Smooth muscle cell of the brain vasculature (primary cell): ENCODE results near the gene PSMD3.

Experiments
- DNase-seq: peaks from one replicate; pipeline ENCODE4 v3.0.0-alpha.2; 2012; ENCODE audit warnings: low read depth, low spot score

Gene PSMD3

GRCh38 chr17:40022497-40022896, 41.9 kb downstream of the PSMD3 start:
- DNase-seq: no peak

- no peak for DNase-seq
Observed at GRCh38 chr17:40022961-40023541, 42.4 kb downstream of the PSMD3 start.

- DNase-seq: no peak
Observed at GRCh38 chr17:40023590-40024292, 43.1 kb downstream of the PSMD3 start.

DNA sequence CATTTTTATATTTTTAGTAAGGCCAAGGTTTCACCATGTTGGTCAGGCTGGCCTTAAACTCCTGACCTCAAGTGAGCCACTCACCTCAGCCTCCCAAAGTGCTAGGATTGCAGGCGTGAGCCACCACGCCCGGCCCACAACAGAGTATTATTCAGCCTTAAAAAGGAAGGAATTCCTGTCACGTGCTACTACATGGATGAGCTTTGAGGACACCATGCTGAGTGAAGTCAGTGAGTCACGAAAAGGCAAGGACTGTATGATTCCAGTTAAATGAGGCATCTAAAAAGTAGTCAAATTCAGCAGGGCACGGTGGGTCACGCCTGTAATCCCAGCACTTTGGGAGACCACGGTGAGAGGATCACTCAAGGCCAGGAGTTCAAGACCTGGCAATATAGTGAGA, 44.3 kb downstream of the PSMD3 start:
- DNase-seq: no peak

DNA sequence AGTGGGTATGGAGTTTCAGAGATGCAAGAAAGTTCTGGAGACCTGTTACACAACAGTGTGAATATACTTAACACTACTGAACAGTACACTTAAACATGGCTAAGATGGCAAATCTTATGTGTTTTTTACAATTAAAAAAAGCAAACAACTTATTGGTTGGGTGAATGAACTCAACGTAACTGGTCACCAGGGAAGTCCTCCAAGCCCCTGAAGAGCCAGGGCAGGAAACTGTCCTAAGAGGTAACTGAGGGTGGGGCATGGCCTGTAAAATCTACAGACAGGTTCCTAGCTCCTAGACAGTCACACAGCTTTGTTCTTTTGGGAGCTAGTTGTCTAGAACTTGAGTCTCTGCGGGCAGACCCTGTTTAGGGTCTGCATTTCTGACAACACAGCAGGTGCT, 45.0 kb downstream of the PSMD3 start:
- no peak for DNase-seq

DNA sequence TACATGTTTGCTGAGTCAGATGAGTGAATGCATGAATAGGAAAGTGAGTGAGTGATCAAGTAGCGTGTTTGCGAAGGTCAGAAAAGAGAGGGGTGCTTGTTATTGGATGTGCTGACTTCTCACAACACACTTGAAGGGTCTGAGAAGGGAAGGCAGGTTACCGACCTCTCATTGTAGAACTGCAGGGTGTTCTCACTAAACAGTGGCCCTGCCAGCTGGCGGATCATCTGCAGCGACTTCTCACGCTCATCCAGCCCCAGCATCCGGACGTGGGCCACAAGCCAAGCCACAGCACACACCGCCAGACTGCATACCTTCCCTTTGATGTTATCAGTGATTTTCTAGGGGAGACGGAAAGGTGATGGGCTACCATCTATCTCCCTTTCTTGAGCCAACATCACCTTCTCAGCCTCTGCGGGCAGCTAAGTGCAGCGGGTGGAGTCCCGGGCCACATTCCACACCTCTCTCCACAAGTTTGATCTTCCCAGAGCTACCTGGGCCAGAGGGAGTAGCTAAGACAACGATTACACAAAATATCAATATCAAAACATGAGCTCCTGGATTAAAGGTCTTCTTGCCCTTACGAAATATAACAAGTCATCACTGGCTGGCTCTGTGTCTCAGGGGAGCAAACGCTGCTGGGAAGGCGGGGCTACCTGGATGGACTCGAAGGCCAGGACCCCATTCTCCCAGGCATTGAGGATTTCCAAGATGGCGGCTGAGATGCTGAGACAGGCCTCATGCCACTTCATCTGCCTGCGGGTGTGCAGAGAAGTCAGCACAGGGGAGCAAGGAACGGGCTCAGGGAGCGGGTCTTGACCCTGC, 45.6 kb downstream of the PSMD3 start:
- no peak for DNase-seq

DNA sequence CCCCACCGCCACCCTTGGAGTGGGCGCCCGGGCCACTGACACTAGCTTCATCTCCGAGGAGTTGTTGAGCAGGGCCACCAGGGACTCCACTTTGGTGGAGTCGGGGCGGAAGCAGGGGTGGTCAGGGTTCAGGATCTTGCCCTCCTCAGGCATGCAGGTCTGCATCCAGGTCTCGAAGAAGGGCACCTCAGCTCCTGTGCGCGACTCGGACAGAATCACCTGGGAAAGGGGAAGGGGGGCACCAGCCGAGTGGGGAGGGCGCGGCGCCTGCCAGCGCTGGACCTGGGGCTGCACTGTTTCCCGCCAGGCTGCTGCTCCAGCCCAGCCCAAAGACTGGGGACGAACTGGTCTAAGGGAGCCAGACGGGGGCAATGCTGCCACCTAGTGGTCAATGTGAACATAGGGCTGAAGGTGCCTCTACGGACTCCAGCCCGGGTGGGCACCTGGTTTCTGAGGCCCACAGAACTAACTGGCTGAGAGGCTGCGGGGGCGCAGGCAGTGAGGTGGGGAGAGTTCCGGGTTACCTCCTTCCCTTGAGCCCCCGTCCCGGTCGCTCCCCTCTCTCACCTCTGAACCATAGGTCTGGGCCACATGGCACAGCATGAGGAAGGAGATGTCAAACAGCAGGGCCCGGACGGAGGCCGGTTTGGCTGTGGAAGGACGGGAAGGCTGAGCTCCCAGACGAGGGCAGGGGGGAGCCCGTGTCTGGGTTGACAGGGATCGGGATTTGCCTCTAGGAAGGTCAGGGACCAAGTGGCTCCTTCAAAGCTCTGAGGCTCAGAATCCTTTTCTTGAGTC, 46.4 kb downstream of the PSMD3 start:
- DNase-seq: no peak

- no peak for DNase-seq
Observed at GRCh38 chr17:40027614-40028012, 47.0 kb downstream of the PSMD3 start.

DNA sequence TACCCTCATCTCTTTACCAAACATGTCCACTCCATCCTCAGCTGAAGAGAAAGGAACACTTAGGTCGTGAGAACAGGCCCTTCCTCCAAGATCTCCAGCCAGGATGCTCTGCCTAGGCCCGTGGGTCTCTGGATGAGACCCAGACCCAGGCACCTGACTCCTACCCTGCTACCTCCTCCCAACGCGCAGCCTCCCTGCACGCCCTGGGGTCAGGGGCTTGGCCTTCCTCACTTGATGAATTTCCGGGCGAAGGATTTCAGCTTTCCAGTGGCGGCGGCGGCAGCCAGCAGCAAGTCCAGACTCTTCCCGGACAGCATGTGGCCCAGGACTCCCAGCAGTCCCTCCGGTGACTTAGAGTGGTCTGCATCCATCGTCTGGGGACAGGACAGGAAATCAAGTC, 48.0 kb downstream of the PSMD3 start:
- no peak for DNase-seq

DNA sequence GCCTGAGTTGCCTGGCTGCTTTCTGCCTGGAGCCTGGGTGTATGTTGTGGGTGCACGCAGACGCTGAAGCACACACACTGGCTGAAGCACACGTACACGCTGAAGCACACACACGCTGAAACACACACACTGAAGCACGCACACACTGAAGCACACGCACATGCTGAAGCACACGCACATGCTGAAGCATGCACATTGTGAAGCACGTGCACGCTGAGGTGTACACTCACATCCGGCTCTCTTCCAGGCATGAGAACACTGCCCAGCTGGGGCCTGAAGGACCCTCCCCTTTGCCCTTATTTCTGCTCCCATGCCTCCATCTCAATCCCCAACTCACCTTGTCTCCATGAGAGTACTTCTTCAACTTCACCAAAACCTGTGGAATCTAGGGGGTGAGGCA, 51.1 kb downstream of the PSMD3 start:
- no peak for DNase-seq

DNA sequence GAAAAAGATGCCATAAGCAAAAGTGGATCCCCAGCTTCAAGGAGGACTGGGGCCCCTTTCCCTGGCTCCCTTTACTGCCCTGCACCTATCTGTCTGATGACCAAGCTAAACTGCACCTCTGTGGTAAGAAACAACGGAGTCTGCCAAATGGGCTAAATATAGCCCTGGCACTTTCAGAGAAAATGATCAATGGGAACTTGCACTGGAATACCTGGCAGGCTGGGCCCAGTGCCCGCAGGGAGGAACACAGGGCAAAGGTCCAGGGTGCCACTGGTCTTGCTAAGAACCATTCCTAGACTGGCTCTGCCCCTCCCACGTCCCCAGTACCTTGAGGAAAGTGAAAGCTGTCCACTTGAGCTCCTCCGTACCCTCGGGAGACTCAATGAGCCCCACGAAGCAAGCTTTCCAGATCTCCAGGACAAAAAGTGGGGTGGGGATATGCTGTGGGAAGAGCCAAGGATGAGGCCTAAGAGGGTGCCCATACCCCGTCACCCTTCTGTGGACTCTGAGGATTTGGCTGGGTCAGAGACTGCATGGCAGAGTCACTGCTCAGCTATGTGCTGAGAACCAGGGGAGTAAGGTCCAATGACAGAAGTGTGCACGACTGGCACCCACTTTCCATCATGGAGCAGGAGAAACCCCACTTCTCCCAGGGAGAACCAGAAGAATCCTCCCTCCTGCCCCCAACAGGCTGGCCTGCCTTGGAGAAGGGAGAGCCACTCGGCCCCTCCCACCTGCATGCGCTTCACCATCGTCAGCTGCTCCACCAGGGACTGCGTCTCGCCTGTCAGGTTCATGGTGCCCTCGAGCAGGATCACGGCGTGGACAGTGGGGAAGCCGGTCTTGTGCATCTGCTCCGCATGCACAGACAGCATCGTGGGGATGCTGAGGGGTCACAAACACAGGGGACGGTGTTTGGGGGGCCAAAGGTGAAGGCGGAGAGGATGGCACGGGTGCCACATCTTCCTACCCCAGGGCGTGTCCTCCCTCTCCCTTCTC, 52.0 kb downstream of the PSMD3 start:
- DNase-seq: no peak

GRCh38 chr17:40033339-40033738, 52.7 kb downstream of the PSMD3 start:
- DNase-seq: no peak

- no peak for DNase-seq
Observed at GRCh38 chr17:40034426-40035161, 54.0 kb downstream of the PSMD3 start.

GRCh38 chr17:40035162-40035559, 54.6 kb downstream of the PSMD3 start:
- no peak for DNase-seq

DNA sequence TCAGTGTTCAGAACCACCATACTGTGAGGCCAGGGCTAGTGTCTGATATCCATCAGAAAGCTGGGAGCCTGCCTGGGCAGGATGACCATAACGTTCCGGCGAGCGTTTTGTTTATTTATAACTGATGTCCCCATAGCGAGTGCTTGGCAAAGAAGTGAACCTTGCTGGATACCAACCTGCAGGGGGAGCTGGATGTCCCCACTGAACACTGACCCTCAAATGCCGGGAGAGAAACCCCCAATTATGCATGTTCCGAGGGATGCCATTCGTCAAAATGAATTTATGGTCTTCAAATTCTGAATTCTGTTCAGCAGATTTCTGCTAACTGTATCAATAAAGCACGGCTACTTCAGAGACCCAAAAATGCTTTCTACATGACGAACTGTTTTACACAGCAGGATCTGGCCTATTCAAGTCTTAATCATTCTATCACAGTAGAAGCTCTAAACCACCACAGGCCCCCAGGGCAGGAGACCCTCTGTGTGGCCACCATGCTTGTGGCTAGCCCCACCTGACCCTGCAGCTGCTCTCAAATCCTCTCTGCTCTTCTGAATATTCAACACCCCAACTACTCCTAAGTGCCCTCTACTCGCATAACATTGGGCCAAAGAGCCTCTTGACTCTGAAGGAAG, 58.4 kb downstream of the PSMD3 start:
- peak; percentile 62 for DNase-seq

GRCh38 chr17:40041196-40041595, 60.6 kb downstream of the PSMD3 start:
- no peak for DNase-seq
